Measurements from ENCODE around the gene ENHO.

- TF ChIP-seq EZH2phosphoT487 (IDR thresholded peaks at IDR 0.05; ENCODE audit: insufficient read depth, low read depth) (no peak), EZH2 (IDR thresholded peaks at IDR 0.05; ENCODE audit: insufficient read depth, poor library complexity, severe bottlenecking) (no peak)
These were observed 39.5 kb upstream of the ENHO start for GRCh38 chr9:34562135-34562745.

Data from GM23248 (cell line).